GM12874 (cell line): Measurements from ENCODE around the gene TSR1.
A peak's percentile ranks its signal among the peaks of the same experiment; 100 is the strongest.

Source experiments
- TF ChIP-seq, protein P1 (sequence below): IDR thresholded peaks from 2 replicates; pipeline ENCODE4 v1.5.1; 2011; ENCODE audit warnings: low read depth, mild to moderate bottlenecking, control low read depth, low read length, moderate library complexity; ENCODE audit not compliant: insufficient read depth

Gene TSR1

DNA sequence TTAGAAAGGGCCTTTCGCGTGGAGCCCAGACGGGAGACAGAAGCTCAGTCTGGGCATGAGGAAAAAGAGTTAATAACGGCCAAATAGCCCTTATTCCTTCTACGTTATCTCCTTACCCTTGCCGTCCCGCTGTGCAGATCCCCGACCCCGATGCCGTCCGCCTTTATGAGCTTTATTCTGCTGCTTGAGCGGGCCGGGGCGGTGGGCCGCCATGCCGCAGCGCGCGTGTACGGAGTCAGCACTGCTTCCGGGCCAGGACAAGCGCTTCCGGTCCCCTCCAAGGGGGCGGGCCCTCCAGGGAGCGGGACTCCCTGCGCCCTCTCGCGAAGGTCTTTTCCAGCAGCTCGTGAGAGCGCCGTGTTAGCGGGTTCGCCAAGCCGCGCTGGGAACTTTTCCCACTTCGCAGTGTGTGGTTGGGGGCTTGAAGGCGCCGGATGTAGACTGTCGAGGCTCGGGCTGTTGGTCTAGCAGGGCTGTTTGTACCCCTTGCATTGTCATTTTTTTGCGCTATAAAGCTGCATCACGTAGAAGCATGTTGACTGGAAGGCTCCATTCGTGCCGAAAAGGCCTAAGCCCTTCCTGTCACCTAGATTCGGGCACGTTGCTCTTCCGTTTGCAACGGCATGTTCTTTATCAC, at the start of gene TSR1:
TSS of gene TSR1 (minus strand) at position 243 of the 637 bp plus-strand sequence. CDS start at position 213, 30 bp downstream.
- TF ChIP-seq, protein P1, sequence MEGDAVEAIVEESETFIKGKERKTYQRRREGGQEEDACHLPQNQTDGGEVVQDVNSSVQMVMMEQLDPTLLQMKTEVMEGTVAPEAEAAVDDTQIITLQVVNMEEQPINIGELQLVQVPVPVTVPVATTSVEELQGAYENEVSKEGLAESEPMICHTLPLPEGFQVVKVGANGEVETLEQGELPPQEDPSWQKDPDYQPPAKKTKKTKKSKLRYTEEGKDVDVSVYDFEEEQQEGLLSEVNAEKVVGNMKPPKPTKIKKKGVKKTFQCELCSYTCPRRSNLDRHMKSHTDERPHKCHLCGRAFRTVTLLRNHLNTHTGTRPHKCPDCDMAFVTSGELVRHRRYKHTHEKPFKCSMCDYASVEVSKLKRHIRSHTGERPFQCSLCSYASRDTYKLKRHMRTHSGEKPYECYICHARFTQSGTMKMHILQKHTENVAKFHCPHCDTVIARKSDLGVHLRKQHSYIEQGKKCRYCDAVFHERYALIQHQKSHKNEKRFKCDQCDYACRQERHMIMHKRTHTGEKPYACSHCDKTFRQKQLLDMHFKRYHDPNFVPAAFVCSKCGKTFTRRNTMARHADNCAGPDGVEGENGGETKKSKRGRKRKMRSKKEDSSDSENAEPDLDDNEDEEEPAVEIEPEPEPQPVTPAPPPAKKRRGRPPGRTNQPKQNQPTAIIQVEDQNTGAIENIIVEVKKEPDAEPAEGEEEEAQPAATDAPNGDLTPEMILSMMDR: 0 out of 2 replicates have a peak, but pooled peaks have one; percentile 32

DNA sequence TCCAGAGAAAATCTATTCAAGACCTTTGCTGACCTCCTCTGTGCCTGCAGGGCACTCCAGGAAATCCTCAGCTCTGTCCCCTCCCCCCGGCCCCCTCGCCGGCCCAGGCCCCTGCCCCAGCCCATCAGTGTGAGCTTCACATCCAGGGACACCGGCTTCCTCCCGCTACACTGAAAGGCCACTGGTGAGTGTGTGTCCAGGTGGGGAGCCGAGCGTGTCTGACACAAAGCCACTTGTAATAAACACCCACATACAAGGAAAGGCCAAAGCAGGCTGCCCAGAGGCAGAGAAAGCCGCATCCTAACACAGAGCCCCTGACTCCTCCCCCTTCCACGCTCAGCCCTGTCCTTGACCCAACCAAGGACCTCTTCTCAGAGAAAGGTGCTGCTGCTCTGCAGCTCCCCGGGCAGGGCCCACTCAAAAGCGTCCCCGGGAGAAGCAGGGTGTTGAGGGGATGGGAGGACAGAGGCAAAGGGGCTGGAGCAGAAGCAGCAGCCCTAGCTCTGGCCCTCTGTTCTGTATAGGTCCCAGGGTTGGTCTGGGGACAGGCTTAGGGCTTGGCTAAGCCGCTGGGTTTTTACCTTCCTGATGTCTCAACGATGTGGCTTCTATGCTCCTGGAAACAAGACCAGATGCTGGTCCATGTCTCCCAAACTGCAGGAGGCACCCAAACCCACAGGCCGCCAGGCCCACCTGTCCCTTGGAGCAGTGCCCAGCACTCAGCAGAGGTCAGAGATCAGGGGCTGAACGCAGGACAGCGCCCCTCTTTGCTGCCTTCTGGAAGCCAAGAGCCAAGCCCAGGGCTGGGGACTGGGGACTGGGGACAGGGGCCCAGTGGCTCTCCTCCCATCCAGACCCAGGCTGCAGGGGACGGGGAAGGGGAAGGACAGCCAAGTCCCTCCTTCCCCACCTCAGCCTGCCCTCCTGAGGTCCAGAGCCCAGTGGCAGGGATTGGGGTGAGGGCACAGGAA, 49.3 kb upstream of the TSR1 start:
- TF ChIP-seq, protein P1: no peak

DNA sequence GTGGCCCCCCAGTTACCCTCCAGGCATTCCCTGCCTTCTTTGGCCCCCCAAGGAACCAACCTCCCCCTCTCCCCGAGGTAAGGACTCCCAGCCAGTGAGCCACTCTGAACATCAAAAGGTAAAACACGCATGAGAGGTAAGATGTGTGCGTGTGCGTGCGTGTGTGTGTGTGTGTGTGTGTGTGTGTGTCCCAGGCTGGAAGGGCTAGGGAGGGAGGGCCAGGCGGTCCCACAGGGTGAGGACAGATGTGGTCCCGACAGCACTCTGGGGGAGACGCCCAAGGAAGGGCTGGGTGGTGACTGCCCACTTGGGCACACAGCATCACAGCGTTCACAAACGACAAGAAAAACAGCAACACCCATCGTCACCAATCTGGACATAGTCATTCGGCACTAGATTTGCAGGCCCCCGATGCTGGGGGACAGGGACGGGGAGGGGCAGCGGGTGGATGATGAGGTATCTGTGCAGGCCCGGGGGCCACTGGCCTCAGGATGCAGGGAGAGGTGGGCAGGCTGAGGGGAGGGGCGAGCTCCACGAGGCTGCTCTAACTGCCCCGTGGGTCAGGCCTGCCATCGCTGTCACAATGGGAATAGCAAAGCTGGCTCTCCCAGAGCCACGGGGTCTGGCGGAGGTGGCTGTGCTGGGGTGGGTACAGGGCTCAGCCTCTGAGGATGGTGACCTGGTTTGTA, 48.3 kb upstream of the TSR1 start:
- TF ChIP-seq, protein P1: no peak

DNA sequence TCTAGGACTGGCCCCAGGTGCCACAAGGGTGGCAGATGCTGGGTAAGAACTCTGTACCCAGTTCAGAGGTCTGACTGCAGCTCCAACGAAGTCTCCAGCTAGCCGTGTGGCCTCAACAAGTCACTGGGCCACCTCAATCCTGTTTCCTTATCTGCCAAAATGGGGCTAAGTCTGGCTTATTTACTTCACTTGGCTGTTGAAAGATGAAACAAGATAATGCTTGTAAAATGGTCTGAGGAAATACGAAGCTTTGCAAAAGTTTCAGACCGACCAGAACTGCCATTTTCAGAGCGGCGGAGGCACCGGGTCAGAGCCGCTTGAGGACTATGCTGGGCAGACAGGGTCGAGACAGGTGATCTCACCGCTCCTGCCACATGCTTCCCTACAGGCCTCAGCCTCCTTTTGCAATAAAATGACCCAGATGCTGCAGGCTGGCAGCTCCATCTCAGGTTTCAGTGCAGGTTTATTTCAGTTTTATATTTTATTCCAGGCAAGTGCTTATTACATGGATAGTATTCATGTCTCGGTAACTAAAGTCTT, 47.4 kb upstream of the TSR1 start:
- TF ChIP-seq, protein P1: no peak

DNA sequence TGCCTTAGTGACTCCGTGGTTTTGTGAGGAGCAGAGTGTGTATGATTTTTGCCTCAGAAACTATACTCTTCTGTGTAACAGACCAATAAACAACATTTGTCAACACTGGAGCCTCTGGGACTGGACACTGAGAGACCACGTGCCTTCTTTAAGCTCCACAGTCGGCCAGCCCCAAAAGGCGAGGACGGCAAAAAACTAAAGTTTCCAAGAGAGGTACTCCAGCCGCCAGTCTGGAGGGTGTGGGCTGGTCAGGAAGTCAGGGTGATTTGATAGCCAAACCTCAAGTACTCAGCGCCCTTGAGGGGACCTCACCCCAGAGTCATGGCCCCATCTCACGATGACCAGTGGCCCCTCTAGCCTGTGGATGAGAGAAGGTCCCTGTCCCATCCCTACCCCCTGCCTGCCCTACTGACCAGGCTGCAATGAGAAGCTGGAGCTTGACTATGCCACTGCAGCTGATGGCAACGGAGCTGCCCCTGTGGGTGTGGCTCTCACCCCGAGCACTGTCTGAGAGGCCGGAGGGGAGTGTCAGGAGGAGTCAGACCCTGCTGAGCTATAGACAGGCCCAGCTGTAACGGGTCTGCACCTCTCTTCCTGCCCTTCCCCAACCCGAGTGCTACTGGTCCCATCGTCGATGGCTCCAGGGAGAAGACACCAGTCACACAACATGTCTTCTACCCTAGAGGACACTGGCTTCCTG, 44.8 kb upstream of the TSR1 start:
- TF ChIP-seq, protein P1: no peak

DNA sequence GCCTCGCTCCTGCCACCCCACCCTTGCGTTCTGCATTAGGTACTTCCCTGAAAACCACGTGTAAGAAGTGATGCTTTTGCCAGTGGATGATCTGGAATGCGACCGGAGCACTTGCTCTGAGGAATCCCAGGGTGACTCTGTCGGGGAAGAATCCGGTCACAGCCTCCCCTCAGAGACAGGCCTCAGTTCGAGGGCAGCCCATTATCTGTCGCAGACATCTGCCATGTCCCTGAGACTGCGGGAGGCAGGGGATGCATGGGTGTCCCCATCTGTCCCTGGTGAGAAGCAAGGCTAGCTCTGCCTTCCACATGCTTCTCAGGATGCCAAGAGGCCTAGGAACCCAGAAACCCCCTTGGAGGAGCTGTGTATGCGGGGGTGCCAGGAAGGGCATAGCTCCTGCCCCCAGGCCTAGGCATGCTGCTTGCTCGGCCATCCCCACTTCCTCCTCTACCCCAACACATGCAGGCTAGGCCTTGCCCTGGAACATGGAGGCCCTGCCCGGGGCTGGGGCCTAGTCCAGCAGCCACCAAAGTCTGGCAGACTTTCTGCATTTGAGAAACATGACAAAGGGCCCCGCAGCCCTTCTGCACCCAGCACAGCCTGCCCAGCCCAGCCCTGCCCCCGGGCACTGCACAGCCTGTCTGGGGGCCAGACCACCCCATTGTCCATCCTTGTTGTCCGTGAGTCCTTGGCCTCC, 44.1 kb upstream of the TSR1 start:
- TF ChIP-seq, protein P1: no peak
